ENCODE measurements around the gene CXCL13. TPM values are rescaled to one million over a fixed set of nuclear protein-coding genes. Genes with fewer than 3 reads are reported as not detected.
A peak's percentile ranks its signal among the peaks of the same experiment; 100 is the strongest.

Gene CXCL13
- total and polyA plus RNA-seq, 2 of the 13 experiments (the other 11 are each of a cell fraction or from before 2014, with no cell fraction given): not detected

- TF ChIP-seq, protein P1, sequence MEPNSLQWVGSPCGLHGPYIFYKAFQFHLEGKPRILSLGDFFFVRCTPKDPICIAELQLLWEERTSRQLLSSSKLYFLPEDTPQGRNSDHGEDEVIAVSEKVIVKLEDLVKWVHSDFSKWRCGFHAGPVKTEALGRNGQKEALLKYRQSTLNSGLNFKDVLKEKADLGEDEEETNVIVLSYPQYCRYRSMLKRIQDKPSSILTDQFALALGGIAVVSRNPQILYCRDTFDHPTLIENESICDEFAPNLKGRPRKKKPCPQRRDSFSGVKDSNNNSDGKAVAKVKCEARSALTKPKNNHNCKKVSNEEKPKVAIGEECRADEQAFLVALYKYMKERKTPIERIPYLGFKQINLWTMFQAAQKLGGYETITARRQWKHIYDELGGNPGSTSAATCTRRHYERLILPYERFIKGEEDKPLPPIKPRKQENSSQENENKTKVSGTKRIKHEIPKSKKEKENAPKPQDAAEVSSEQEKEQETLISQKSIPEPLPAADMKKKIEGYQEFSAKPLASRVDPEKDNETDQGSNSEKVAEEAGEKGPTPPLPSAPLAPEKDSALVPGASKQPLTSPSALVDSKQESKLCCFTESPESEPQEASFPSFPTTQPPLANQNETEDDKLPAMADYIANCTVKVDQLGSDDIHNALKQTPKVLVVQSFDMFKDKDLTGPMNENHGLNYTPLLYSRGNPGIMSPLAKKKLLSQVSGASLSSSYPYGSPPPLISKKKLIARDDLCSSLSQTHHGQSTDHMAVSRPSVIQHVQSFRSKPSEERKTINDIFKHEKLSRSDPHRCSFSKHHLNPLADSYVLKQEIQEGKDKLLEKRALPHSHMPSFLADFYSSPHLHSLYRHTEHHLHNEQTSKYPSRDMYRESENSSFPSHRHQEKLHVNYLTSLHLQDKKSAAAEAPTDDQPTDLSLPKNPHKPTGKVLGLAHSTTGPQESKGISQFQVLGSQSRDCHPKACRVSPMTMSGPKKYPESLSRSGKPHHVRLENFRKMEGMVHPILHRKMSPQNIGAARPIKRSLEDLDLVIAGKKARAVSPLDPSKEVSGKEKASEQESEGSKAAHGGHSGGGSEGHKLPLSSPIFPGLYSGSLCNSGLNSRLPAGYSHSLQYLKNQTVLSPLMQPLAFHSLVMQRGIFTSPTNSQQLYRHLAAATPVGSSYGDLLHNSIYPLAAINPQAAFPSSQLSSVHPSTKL (CRISPR knock-in tag; IDR thresholded peaks at IDR 0.05): peak; percentile 91
- TF ChIP-seq AKAP8 (CRISPR knock-in tag; IDR thresholded peaks at IDR 0.05) (no peak), HNRNPLL (IDR thresholded peaks at IDR 0.05; ENCODE audit: low read depth, low read length, poor library complexity, severe bottlenecking) (no peak), RAD21 (CRISPR knock-in tag; IDR thresholded peaks at IDR 0.05) (no peak), ZNF713 (CRISPR knock-in tag; IDR thresholded peaks at IDR 0.05) (no peak), NR2C2 (CRISPR knock-in tag; IDR thresholded peaks at IDR 0.05; ENCODE audit: borderline replicate concordance) (no peak), NCOR1 (IDR thresholded peaks at IDR 0.05; ENCODE audit: borderline replicate concordance, low read length) (no peak), SMARCC2 (IDR thresholded peaks at IDR 0.05) (no peak), THAP11 (CRISPR knock-in tag; IDR thresholded peaks at IDR 0.05) (peak; percentile 68), SMAD1 (CRISPR knock-in tag; IDR thresholded peaks at IDR 0.05; ENCODE audit: borderline replicate concordance, low read depth) (no peak), ZSCAN22 (CRISPR knock-in tag; IDR thresholded peaks at IDR 0.05) (no peak), U2AF2 (IDR thresholded peaks at IDR 0.05; ENCODE audit: low read depth, low read length) (no peak), RARA (CRISPR knock-in tag; IDR thresholded peaks at IDR 0.05) (peak; percentile 65; the same call in 1 of the 2 replicates), DR1 (CRISPR knock-in tag; IDR thresholded peaks at IDR 0.05) (no peak), KLF9 (CRISPR knock-in tag; IDR thresholded peaks at IDR 0.05; ENCODE audit: low read depth) (no peak), SAFB2 (CRISPR knock-in tag; IDR thresholded peaks at IDR 0.05; ENCODE audit: borderline replicate concordance, low read depth) (no peak), ZNF512B (CRISPR knock-in tag; IDR thresholded peaks at IDR 0.05; ENCODE audit: borderline replicate concordance) (no peak), TAF1 (CRISPR knock-in tag; IDR thresholded peaks at IDR 0.05) (no peak), ZNF788 (CRISPR knock-in tag; IDR thresholded peaks at IDR 0.05; ENCODE audit: borderline replicate concordance) (no peak), ZNF224 (CRISPR knock-in tag; IDR thresholded peaks at IDR 0.05) (no peak), ZNF740 (CRISPR knock-in tag; IDR thresholded peaks at IDR 0.05) (no peak), RARG (CRISPR knock-in tag; IDR thresholded peaks at IDR 0.05; ENCODE audit: low read depth) (no peak), ZFY (CRISPR knock-in tag; IDR thresholded peaks at IDR 0.05) (peak; percentile 78), CBX1 (IDR thresholded peaks at IDR 0.05; ENCODE audit: low read depth) (peak; percentile 49), MYPOP (CRISPR knock-in tag; IDR thresholded peaks at IDR 0.05) (no peak), ADNP (CRISPR knock-in tag; IDR thresholded peaks at IDR 0.05) (no peak)
These were observed 31.3 kb downstream of the CXCL13 start (continued) for GRCh38 chr4:77636902-77637301.
